OCI-LY1 (cell line): Measurements from ENCODE around the gene STRIP1.

Experiments used
- H2AFZ ChIP-seq: fragments of 200-600 bp; sonication (generic), shearing (Covaris generic); 2 replicates; pipeline ENCODE4 v1.6.0; 2014; ENCODE audit warnings: antibody characterized with exemption, mild to moderate bottlenecking, low read length
- H3F3A ChIP-seq: fragments of 200-600 bp; sonication (generic), shearing (Covaris generic); 2 replicates; pipeline ENCODE4 v1.6.0; 2014; ENCODE audit warnings: mild to moderate bottlenecking, antibody characterized with exemption, low read length, moderate library complexity; ENCODE audit not compliant: insufficient read depth
- H3K27ac ChIP-seq: fragments of 200-600 bp; sonication (generic); 2 replicates; pipeline ENCODE4 v1.5.1; 2014; ENCODE audit warnings: low read length, mixed run types, mild to moderate bottlenecking, low read depth; ENCODE audit not compliant: poor library complexity, severe bottlenecking
- H3K27me3 ChIP-seq: fragments of 200-600 bp; sonication (generic); 2 replicates; pipeline ENCODE4 v1.6.0; 2014; ENCODE audit warnings: antibody characterized with exemption, mild to moderate bottlenecking, low read length, moderate library complexity; ENCODE audit not compliant: insufficient read depth
- H3K36me3 ChIP-seq: fragments of 200-600 bp; sonication (generic); 2 replicates; pipeline ENCODE4 v1.6.1; 2014; ENCODE audit warnings: mild to moderate bottlenecking, antibody characterized with exemption, low read length, moderate library complexity, mixed read lengths; ENCODE audit not compliant: insufficient read depth
- H3K4me1 ChIP-seq: fragments of 200-600 bp; sonication (generic); 2 replicates; pipeline ENCODE4 v1.5.1; 2014; ENCODE audit warnings: mild to moderate bottlenecking, low read length, moderate library complexity; ENCODE audit not compliant: insufficient read depth, severe bottlenecking
- H3K4me2 ChIP-seq: fragments of 200-600 bp; sonication (generic), shearing (Covaris generic); 2 replicates; pipeline ENCODE4 v1.6.1; 2014; ENCODE audit warnings: low read length
- H3K4me3 ChIP-seq: fragments of 200-600 bp; sonication (generic); 2 replicates; pipeline ENCODE4 v1.5.1; 2014; ENCODE audit warnings: low read length, low read depth, mild to moderate bottlenecking, mixed read lengths; ENCODE audit not compliant: poor library complexity, severe bottlenecking
- H3K79me2 ChIP-seq: fragments of 200-600 bp; shearing (Covaris generic); 2 replicates; pipeline ENCODE4 v1.6.1; 2016; ENCODE audit warnings: mixed run types, low read length, mixed read lengths; ENCODE audit not compliant: insufficient read depth
- H3K9ac ChIP-seq: fragments of 200-600 bp; sonication (generic), shearing (Covaris generic); 2 replicates; pipeline ENCODE4 v1.6.1; 2014; ENCODE audit warnings: mild to moderate bottlenecking, low read length, mixed read lengths
- H3K9me2 ChIP-seq: fragments of 200-600 bp; sonication (generic), shearing (Covaris generic); 2 replicates; pipeline ENCODE4 v1.6.1; 2014; ENCODE audit warnings: low read depth, mild to moderate bottlenecking, low read length, mixed read lengths
- H3K9me3 ChIP-seq: fragments of 200-600 bp; shearing (Covaris generic); 2 replicates; pipeline ENCODE4 v1.6.1; 2014; ENCODE audit warnings: low read length, mixed read lengths
- H4K20me1 ChIP-seq: fragments of 200-600 bp; sonication (generic), shearing (Covaris generic); 2 replicates; pipeline ENCODE4 v1.6.0; 2016; ENCODE audit warnings: mild to moderate bottlenecking, low read length; ENCODE audit not compliant: insufficient read depth
- EZH2 ChIP-seq: fragments of 200-600 bp; sonication (generic), shearing (Covaris generic); IDR thresholded peaks from 2 replicates; pipeline ENCODE4 v1.8.0; 2017; ENCODE audit warnings: borderline replicate concordance, mixed run types, mild to moderate bottlenecking, antibody characterized with exemption, low read length, moderate library complexity, mixed read lengths
- TF ChIP-seq, protein P1 (sequence below): fragments of 200-600 bp; sonication (generic), shearing (Covaris generic); IDR thresholded peaks from 2 replicates; pipeline ENCODE4 v1.5.1; 2017; ENCODE audit warnings: mild to moderate bottlenecking, antibody characterized with exemption, low read length, moderate library complexity, mixed read lengths

STRIP1 gene

DNA sequence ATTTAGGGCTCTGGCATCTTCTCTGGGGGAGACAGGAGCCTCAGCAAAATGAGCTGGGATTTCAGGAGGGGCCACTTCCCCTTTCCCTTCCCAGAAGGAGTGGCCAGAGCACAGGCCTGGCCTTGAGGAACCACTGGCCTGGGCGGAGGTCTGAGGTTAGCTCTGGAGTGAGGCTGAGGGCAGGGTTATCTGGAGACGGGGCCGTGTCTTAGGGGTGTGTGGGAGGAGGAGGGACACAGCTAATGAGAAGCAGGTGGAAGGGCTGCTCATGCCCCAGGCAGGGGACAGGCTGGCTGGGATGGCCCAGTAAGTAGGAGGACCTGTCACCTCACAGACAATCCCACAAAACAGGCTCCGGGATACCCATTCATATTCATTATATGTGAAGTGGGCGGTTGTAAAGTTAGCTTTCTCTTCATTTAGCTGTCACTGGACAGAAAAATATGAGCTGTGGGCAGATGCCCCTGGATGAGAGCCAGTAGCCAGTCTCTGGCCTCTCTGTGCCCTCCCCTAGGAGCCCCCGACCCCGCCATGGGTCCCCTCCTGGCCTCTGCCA lies 23.6 kb downstream of the STRIP1 start:
- no peaks in the 10 kb centered on the region for H3K27me3 ChIP-seq
- H3F3A ChIP-seq = no peaks in the 10 kb centered on the region
- no peak for TF ChIP-seq EZH2
- TF ChIP-seq, protein P1, sequence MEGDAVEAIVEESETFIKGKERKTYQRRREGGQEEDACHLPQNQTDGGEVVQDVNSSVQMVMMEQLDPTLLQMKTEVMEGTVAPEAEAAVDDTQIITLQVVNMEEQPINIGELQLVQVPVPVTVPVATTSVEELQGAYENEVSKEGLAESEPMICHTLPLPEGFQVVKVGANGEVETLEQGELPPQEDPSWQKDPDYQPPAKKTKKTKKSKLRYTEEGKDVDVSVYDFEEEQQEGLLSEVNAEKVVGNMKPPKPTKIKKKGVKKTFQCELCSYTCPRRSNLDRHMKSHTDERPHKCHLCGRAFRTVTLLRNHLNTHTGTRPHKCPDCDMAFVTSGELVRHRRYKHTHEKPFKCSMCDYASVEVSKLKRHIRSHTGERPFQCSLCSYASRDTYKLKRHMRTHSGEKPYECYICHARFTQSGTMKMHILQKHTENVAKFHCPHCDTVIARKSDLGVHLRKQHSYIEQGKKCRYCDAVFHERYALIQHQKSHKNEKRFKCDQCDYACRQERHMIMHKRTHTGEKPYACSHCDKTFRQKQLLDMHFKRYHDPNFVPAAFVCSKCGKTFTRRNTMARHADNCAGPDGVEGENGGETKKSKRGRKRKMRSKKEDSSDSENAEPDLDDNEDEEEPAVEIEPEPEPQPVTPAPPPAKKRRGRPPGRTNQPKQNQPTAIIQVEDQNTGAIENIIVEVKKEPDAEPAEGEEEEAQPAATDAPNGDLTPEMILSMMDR = no peak
- no peaks in the 10 kb centered on the region for H3K4me1 ChIP-seq
- H3K9me3 ChIP-seq = no peaks in the 10 kb centered on the region
- no peak overlapping the region for H3K4me3 ChIP-seq
- H3K4me2 ChIP-seq = no peak overlapping the region
- H3K36me3 ChIP-seq = peaks cover 53% of the 10 kb centered on the region
- H3K9me2 ChIP-seq = no peaks in the 10 kb centered on the region
- H3K79me2 ChIP-seq = no peaks in the 10 kb centered on the region
- H4K20me1 ChIP-seq = peaks cover 2% of the 10 kb centered on the region; the same call in 1 of the 2 replicates
- no peak overlapping the region for H3K27ac ChIP-seq
- H3K9ac ChIP-seq = no peak overlapping the region
- H2AFZ ChIP-seq = no peak overlapping the region

DNA sequence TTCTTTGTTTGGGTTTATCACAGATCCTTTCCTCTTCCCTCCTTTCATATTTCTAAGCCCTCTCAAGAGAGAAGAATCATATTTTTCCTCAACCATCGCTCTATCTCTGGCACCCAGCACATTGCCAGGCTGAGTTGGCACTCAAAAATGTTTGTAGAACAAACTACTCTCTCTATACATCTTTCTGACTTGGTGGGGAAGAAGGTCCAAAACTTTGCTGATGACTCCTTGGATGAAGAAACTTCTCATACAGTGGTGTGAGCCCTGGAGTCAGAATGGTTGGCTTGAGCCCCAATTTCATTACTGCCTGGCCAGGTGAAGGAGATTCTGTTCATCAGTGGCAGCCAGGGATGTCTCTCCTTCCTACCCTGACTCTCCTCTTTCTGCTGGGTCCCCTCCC lies 24.2 kb downstream of the STRIP1 start:
- Histone ChIP-seq H3K4me3 (no peak overlapping the region), H3K27ac (no peak overlapping the region), H3K9me3 (no peaks in the 10 kb centered on the region), H3K36me3 (peaks cover 48% of the 10 kb centered on the region), H2AFZ (no peak overlapping the region), H3K9me2 (no peaks in the 10 kb centered on the region), H3K27me3 (no peaks in the 10 kb centered on the region), H3K4me1 (no peaks in the 10 kb centered on the region), H3K9ac (no peak overlapping the region), H4K20me1 (peaks cover 2% of the 10 kb centered on the region; the same call in 1 of the 2 replicates), H3K4me2 (no peak overlapping the region), H3F3A (no peaks in the 10 kb centered on the region), H3K79me2 (no peaks in the 10 kb centered on the region)
- TF ChIP-seq EZH2 = no peak
- TF ChIP-seq, protein P1 = no peak

DNA sequence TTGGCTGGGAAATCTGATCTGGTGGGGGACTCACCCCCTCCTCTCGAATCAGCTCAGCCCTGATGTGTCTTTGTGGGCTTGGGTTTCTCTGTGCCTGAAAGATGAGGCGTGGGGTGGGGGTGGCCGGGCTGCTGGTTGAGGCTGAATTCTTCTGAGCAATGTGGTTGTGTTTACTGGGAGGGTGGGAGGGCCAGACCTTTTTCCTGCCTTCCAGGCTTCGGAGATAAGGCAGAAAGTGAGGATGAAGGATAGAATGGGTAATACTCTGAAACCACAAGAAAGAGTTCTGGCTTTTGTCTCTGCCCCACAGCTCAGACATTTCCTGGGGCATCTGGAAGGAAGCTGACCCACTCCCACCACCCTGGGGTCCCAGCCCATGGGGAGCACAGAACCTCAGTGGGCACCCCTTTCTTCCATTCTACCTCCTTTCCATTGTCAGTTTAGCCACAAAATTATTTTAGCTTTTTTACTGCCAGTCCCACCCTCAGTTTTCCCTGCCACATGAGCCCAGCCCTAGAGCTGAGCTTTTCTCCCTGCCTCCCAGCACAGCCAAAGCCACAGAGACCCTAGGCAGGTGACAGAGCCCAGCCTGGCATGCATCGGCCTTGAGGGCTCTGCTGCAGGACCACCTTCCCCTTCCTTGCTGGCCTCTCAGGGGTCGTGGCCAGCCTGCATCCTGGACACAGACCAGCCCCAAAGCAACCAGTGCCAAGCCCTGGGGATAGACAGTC lies 24.9 kb downstream of the STRIP1 start:
- H3K4me2 ChIP-seq = no peak overlapping the region
- no peak overlapping the region for H3K4me3 ChIP-seq
- H3K36me3 ChIP-seq = peaks cover 41% of the 10 kb centered on the region
- TF ChIP-seq EZH2 = no peak
- TF ChIP-seq, protein P1 = no peak
- no peak overlapping the region for H2AFZ ChIP-seq
- no peak overlapping the region for H3K27ac ChIP-seq
- H3F3A ChIP-seq = no peaks in the 10 kb centered on the region
- no peaks in the 10 kb centered on the region for H4K20me1 ChIP-seq
- no peaks in the 10 kb centered on the region for H3K9me3 ChIP-seq
- no peaks in the 10 kb centered on the region for H3K4me1 ChIP-seq
- H3K9ac ChIP-seq = no peak overlapping the region
- H3K9me2 ChIP-seq = no peaks in the 10 kb centered on the region
- H3K79me2 ChIP-seq = no peaks in the 10 kb centered on the region
- H3K27me3 ChIP-seq = no peaks in the 10 kb centered on the region
